Measurements from ENCODE around the gene PTPRN2. TPM values are rescaled to one million over a fixed set of nuclear protein-coding genes. Genes with fewer than 3 reads are reported as not detected.

PTPRN2 gene
- polyA plus RNA-seq, 1 of the 3 experiments (the other 2 are of a cell fraction): 4.0 TPM

- TF ChIP-seq USF2 (IDR thresholded peaks at IDR 0.05; ENCODE audit: borderline replicate concordance, low read depth, low read length) (no peak), NFIC (IDR thresholded peaks at IDR 0.05; ENCODE audit: borderline replicate concordance) (no peak), ELF1 (IDR thresholded peaks at IDR 0.05) (no peak), FOXJ3 (CRISPR knock-in tag; IDR thresholded peaks at IDR 0.05) (no peak), EZH2phosphoT487 (IDR thresholded peaks at IDR 0.05; ENCODE audit: borderline replicate concordance, low read depth) (no peak), ZBTB33 (IDR thresholded peaks at IDR 0.05; ENCODE audit: borderline replicate concordance, low read depth) (no peak)
Measured at GRCh38 chr7:158084555-158084954, 503.1 kb downstream of the PTPRN2 start (continued).

GRCh38 chr7:158083526-158084310, 503.9 kb downstream of the PTPRN2 start:
- no peaks in the 10 kb centered on the region for H3K9me2 ChIP-seq
- H3K27me3 ChIP-seq (ENCODE audit: insufficient read depth): no peaks in the 10 kb centered on the region
- ChIA-PET POLR2A (no interaction called here), CTCF (interaction anchor here (0.6 to 0.7 kb wide), 2 partner anchors 117 to 194 kb away, joined by 3 read pairs; no protein-coding TSS in a partner anchor)
- H3K4me3 ChIP-seq (ENCODE audit: low read depth in 2 of 2, low read length in 1 of 2): no peak overlapping the region
- H3K27ac ChIP-seq (ENCODE audit: low read depth in 2 of 2, low read length in 1 of 2): no peak overlapping the region
- no peaks in the 10 kb centered on the region for H3F3A ChIP-seq (replicated peaks; ENCODE audit: insufficient read depth)
- no peaks in the 10 kb centered on the region for H3K79me2 ChIP-seq (ENCODE audit: insufficient read depth)
- H2AFZ ChIP-seq (ENCODE audit: low read depth): no peak overlapping the region
- H3K4me2 ChIP-seq: no peak overlapping the region
- H4K20me1 ChIP-seq (ENCODE audit: insufficient read depth): no peaks in the 10 kb centered on the region
- H3K36me3 ChIP-seq (replicated peaks in 1 of 2; ENCODE audit: control insufficient read depth in 1 of 2, insufficient read depth in 2 of 2, low read length in 1 of 2): no peaks in the 10 kb centered on the region
- WGBS (ENCODE audit: low lambda C conversion rate): 67% methylated on average over 24 of the region's 28 CpGs
- H3K4me1 ChIP-seq (ENCODE audit: control insufficient read depth in 1 of 2, insufficient read depth in 2 of 2, low read depth in 1 of 2, low read length in 1 of 2): peaks cover 0 to 15% of the 10 kb centered on the region in 2 experiments; a peak in 2 of 4 replicates
- peaks cover 4% of the 10 kb centered on the region; the same call in 1 of the 2 replicates for H3K9me3 ChIP-seq
- no peak overlapping the region for H3K9ac ChIP-seq
- DNase-seq: no peak
- no peak for TF ChIP-seq TCF12 (IDR thresholded peaks at IDR 0.05)
- no peak for TF ChIP-seq USF1 (IDR thresholded peaks at IDR 0.05; ENCODE audit: borderline replicate concordance, low read depth)

- 31% methylated on average over 6 of the region's 8 CpGs for WGBS (ENCODE audit: low lambda C conversion rate)
- Histone ChIP-seq H3K9me2 (no peaks in the 10 kb centered on the region), H3K27ac (ENCODE audit: low read depth in 2 of 2, low read length in 1 of 2) (no peak overlapping the region), H3K4me1 (ENCODE audit: control insufficient read depth in 1 of 2, insufficient read depth in 2 of 2, low read depth in 1 of 2, low read length in 1 of 2) (peaks cover 0 to 15% of the 10 kb centered on the region in 2 experiments; a peak in 2 of 4 replicates), H3K4me3 (ENCODE audit: low read depth in 2 of 2, low read length in 1 of 2) (no peak overlapping the region), H3F3A (replicated peaks; ENCODE audit: insufficient read depth) (no peaks in the 10 kb centered on the region), H3K9ac (no peak overlapping the region), H3K36me3 (replicated peaks in 1 of 2; ENCODE audit: control insufficient read depth in 1 of 2, insufficient read depth in 2 of 2, low read length in 1 of 2) (no peaks in the 10 kb centered on the region), H3K4me2 (no peak overlapping the region), H3K27me3 (ENCODE audit: insufficient read depth) (no peaks in the 10 kb centered on the region), H3K9me3 (peaks cover 7% of the 10 kb centered on the region; the same call in 1 of the 2 replicates), H3K79me2 (ENCODE audit: insufficient read depth) (no peaks in the 10 kb centered on the region), H2AFZ (ENCODE audit: low read depth) (no peak overlapping the region), H4K20me1 (ENCODE audit: insufficient read depth) (no peaks in the 10 kb centered on the region)
- DNase-seq: no peak
- ChIA-PET POLR2A (no interaction called here), CTCF (interaction anchor here (0.6 to 1.3 kb wide), 2 partner anchors 136 to 192 kb away, joined by 3 read pairs; no protein-coding TSS in a partner anchor)
- TF ChIP-seq CHD2 (IDR thresholded peaks at IDR 0.05; ENCODE audit: low read length, partially characterized antibody) (no peak), MAX (IDR thresholded peaks at IDR 0.05; ENCODE audit: low read depth) (no peak), ELF1 (IDR thresholded peaks at IDR 0.05) (no peak), NRF1 (IDR thresholded peaks at IDR 0.05; ENCODE audit: low read depth, low read length) (no peak), FOXM1 (IDR thresholded peaks at IDR 0.05; ENCODE audit: low read depth) (no peak), MEF2A (IDR thresholded peaks at IDR 0.05; ENCODE audit: borderline replicate concordance, low read depth) (no peak)
Measured at GRCh38 chr7:158082761-158083160, 504.9 kb downstream of the PTPRN2 start.
